ENCODE measurements around the gene PURA.

DNA sequence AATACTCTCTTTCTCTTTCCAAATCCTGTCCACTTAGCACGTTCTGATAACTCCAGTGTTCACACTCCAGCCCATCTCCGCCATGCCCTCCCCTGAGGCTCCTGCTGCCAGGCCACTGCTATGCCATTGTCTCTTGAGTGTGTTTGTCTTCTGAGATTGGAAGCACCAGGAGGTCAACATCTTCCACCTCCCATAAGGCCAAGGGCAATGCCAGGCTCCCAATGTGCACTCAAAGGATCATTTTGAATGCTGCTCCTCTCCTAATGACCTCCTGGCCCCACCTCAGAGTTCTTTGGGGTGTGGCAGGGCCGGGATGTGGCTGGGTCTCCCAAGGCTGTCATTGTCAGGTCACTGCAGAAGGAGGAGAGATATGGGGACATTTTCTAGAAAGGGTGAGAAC is 31.3 kb downstream of the PURA start:
- TF ChIP-seq, protein P1, sequence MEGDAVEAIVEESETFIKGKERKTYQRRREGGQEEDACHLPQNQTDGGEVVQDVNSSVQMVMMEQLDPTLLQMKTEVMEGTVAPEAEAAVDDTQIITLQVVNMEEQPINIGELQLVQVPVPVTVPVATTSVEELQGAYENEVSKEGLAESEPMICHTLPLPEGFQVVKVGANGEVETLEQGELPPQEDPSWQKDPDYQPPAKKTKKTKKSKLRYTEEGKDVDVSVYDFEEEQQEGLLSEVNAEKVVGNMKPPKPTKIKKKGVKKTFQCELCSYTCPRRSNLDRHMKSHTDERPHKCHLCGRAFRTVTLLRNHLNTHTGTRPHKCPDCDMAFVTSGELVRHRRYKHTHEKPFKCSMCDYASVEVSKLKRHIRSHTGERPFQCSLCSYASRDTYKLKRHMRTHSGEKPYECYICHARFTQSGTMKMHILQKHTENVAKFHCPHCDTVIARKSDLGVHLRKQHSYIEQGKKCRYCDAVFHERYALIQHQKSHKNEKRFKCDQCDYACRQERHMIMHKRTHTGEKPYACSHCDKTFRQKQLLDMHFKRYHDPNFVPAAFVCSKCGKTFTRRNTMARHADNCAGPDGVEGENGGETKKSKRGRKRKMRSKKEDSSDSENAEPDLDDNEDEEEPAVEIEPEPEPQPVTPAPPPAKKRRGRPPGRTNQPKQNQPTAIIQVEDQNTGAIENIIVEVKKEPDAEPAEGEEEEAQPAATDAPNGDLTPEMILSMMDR (IDR thresholded peaks at IDR 0.05; ENCODE audit: low read depth, low read length), result no peak
- TF ChIP-seq EZH2phosphoT487 (IDR thresholded peaks at IDR 0.05; ENCODE audit: low read depth), result no peak

All from OCI-LY3 (cell line).